Activated CD4-positive, alpha-beta T cell treated with anti-CD3 and anti-CD28 coated beads, Interleukin-2, amount 10 ng/mL, durations not matched to agents 24 days and 14 days (primary cell): ENCODE measurements around the gene FGF22. TPM values are rescaled to one million over a fixed set of nuclear protein-coding genes. Genes with fewer than 3 reads are reported as not detected.

Experiments used
- DNase-seq: peaks from one replicate; pipeline ENCODE4 v3.0.0; 2022
- H3K27ac Mint-ChIP-seq: one replicate; pipeline ENCODE4 v1.8.0; 2022; ENCODE audit warnings: mild to moderate bottlenecking, mixed read lengths
- H3K27me3 Mint-ChIP-seq: one replicate; pipeline ENCODE4 v1.8.0; 2022; ENCODE audit warnings: mixed read lengths
- H3K36me3 Mint-ChIP-seq: one replicate; pipeline ENCODE4 v1.8.0; 2022; ENCODE audit warnings: low read depth, mild to moderate bottlenecking, mixed read lengths
- H3K4me1 Mint-ChIP-seq: one replicate; pipeline ENCODE4 v1.8.0; 2021; ENCODE audit warnings: mixed read lengths
- H3K4me3 Mint-ChIP-seq: one replicate; pipeline ENCODE4 v1.8.0; 2022; ENCODE audit warnings: mild to moderate bottlenecking, moderate library complexity, mixed read lengths
- H3K9me3 Mint-ChIP-seq: one replicate; pipeline ENCODE4 v1.8.0; 2021; ENCODE audit warnings: mixed read lengths
- intact Hi-C: fragments of 100-400 bp; cut with micrococcal nuclease; formaldehyde crosslinking; loops from one replicate; pipeline ENCODE4 v1.15.1; 2023
- total RNA-seq: library from RNA; stranded (reverse); gene quantifications from 2 replicates; pipeline ENCODE4 v1.2.3, GENCODE V29; 2022

FGF22 gene
- total RNA-seq, 1 donor from 2014 or later: not detected

DNA sequence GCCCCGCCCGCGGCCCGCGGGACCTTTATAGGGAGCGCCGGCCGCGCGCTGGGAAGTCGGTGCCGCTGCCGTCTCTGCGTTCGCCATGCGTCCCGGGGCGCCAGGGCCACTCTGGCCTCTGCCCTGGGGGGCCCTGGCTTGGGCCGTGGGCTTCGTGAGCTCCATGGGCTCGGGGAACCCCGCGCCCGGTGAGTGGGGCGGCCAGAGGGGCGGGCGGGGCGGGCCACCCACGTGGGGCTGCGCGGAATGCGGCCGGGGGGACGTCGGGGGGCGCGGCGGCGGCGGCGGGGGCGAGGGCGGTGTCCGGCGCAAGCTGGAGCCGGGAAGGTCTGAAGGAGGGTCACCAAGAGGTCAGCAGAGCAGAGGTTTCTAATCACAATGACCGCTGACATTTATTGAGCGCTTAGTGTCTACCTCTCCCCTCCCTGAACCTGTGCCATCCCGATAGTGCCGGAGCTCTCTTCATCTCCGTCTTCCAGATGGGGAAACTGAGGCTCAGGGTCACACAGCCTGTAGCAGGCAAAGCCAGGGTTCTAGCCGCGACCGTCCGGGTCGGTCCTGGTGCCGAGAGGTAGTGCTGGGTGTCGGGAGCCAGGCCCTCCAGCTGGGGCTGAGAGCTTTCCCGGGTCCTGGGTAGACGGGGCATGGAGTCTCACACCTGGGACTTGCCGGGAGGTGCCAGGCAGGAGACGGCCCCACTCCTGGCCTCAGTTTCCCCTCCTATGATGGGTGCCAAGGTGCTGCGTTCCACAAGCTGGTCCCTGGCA is 36.8 kb downstream of the FGF22 start, which contains the start of gene FSTL3:
TSS of gene FSTL3 (plus strand) at position 54 of the 767 bp plus-strand sequence. CDS start at position 86, 32 bp downstream.
- no peak for DNase-seq
- Mint-ChIP-seq H3K27ac (no peak within 1 kb of the TSS), H3K4me1 (peaks cover 4% of the 10 kb centered on the region), H3K27me3 (peaks cover 13% of the 10 kb centered on the region), H3K9me3 (no peaks in the 10 kb centered on the region), H3K36me3 (no peaks in the 10 kb centered on the region), H3K4me3 (no peak within 1 kb of the TSS)
- intact Hi-C loops: no loop called here

DNA sequence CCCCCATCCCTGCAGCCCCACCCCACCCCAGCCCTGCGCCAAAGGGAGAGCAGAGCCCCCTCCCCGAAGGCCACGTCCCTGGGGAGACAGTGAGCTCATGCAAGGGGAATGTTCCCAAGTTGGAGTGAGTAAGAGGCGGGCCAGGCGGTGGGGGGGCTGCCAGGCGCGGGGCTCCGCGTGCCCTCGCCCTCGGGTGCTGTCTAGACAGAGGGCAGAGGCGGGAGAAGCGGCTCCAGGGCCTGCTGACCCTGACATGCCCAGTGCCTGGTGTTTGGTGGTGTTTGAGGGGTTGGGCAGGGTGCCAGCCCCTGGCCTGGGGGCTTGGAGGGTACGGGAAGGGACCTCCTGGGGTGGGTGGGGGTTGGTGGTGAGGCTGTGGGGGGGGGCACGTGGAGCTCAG is 37.5 kb downstream of the FGF22 start:
- Mint-ChIP-seq H3K27ac (no peak overlapping the region), H3K4me3 (no peak overlapping the region), H3K4me1 (peaks cover 4% of the 10 kb centered on the region), H3K27me3 (peaks cover 13% of the 10 kb centered on the region), H3K36me3 (no peaks in the 10 kb centered on the region), H3K9me3 (no peaks in the 10 kb centered on the region)
- intact Hi-C loops: no loop called here
- no peak for DNase-seq

DNA sequence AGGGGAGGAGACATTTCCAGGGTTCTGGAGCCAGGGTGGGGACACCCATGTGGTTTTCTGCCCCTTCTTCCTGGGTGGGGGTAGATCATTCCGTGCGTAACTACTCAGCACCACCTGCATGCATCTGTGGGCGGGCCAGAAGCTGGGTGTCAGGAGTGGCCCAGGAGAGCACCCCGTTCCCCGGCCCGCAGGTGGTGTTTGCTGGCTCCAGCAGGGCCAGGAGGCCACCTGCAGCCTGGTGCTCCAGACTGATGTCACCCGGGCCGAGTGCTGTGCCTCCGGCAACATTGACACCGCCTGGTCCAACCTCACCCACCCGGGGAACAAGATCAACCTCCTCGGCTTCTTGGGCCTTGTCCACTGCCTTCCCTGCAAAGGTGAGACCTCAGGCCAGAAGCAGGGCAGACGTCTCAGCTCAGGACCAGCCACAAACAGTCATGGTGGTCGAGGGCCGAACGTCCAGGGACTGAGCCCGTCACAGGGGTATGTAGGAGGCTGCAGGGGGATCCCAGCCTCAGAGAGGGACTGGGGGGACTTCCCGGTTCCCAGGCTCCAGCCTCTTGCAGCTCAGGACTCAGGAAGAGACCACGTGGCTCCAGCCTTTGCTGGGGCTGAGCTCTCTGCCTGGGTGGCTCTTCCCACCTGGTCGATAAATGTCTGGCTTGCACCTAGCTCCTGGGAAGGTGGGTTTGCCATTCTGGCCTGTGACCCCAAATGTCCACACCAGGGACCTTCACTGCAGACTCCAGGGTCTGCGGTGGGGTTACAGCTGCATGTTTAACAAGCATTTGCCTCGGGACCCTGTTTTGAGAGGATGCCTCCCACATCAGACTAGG is 38.1 kb downstream of the FGF22 start:
- DNase-seq: no peak
- intact Hi-C loops: no loop called here
- Mint-ChIP-seq H3K36me3 (no peaks in the 10 kb centered on the region), H3K27me3 (peaks cover 13% of the 10 kb centered on the region), H3K9me3 (no peaks in the 10 kb centered on the region), H3K27ac (no peak overlapping the region), H3K4me3 (no peak overlapping the region), H3K4me1 (peaks cover 4% of the 10 kb centered on the region)

DNA sequence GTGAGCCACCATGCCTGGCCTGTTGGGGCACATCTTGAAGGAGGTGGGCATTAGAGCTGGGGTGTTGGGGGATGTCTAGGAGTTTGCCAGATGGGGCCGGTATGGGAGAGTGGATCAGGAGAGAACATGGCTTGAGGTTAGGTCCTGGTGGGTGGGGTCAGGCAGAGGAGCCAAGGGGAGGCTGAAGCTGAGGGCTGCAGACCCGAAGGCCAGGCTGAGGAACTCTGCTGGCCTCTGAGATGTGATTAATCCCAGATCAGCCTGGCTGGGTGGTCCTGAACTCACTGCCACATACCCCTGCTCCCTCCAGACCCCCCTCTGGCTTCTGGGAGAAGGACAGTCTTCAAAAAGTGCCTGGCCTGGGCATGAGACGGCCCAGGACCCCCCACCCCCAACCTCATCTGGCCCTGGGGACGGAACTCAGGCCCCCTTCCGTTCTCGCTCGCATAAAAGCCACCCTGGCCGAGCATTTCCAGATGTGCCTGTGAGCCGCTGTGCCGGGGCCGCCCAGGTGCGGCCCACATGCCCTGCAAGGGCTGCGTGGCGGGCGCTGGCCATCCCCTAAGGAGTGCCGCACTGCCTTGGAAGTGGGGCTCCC is 39.2 kb downstream of the FGF22 start:
- Mint-ChIP-seq H3K27ac (peak overlapping the region; percentile 37), H3K27me3 (peaks cover 10% of the 10 kb centered on the region), H3K4me1 (peaks cover 4% of the 10 kb centered on the region), H3K36me3 (no peaks in the 10 kb centered on the region), H3K4me3 (peak overlapping the region; percentile 74), H3K9me3 (no peaks in the 10 kb centered on the region)
- intact Hi-C loops: no loop called here
- no peak for DNase-seq

DNA sequence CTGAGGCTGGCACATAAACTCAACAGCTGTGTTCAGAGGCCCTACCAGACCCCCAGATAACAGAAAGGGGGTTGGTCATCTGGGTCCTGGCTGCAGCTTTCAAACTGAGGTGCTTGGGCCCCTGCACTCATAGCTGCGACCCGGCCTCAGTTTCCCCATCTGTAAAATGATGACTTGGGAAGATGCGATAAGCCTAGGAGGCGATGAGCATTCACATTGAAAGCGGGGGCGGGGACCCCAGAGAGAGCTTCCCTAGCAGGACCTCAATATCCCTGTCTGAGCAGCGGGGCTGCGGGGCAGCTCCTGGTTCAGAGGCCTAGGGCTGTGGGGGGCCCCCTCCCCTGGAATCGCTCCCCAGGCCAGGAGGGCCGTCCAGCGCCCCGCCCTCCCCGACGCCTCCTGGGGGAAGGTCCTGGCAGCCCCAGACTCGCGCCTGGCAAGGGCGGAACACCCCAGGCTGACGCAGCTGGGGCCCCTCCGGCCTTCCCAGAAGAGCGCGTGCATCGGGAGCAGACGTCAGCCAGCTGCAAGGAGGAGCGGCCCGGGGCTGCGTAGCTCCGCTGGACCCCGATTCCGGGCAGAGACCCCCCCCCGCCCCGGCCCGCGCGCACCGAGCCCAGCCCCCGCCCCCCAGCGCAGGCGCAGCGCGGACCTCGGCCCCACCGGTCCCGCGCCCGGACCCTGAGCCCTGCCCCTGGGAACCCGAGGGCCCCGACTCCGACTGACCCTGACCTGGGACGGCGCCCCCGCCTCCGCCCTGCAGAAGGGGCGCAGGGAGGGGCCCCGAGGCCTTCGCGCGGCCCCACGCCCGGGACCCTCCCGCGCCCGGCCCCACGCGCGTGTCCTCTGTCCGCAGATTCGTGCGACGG is 40.0 kb downstream of the FGF22 start:
- H3K27me3 Mint-ChIP-seq: peaks cover 8% of the 10 kb centered on the region
- no peaks in the 10 kb centered on the region for H3K36me3 Mint-ChIP-seq
- H3K27ac Mint-ChIP-seq: peak overlapping the region; percentile 76
- intact Hi-C loops: loop anchor here (1.0 to 2.0 kb wide), 5 partner anchors 16 to 118 kb away; partner anchors contain the start of genes BSG, FGF22, PTBP1 and RNF126
- peaks cover 4% of the 10 kb centered on the region for H3K4me1 Mint-ChIP-seq
- H3K4me3 Mint-ChIP-seq: peak overlapping the region; percentile 74
- no peaks in the 10 kb centered on the region for H3K9me3 Mint-ChIP-seq
- peak; percentile 82 for DNase-seq

DNA sequence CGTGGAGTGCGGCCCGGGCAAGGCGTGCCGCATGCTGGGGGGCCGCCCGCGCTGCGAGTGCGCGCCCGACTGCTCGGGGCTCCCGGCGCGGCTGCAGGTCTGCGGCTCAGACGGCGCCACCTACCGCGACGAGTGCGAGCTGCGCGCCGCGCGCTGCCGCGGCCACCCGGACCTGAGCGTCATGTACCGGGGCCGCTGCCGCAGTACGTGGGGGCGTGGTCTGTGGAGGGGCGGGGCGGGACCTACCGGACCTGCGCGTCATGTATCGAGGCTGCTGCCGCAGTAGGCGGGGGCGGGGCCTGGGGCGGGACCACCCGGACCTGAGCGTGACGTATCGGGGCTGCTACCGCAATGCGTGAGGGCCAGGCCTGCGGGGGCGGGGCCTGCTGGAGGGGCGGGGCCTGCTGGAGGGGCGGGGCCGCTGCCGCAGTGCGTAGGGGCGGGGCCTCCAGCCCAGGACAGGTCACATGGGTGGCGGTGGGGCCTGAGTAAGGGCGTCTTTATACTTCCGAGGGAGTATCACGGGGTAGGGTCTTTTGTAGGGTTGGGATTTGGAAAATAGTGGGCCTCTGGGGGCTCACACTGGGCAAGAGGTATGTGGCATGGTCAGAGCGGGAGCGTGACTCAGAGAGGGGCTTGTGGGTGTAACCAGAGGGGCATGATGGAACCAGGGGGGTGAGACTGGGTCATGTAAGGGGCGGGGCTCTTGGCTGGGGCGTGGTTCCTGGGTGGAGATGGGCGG is 40.8 kb downstream of the FGF22 start:
- peak; percentile 99 for DNase-seq
- intact Hi-C loops: loop anchor here (1.0 to 2.0 kb wide), 6 partner anchors 17 to 117 kb away; partner anchors contain the start of genes BSG, FGF22, PTBP1 and RNF126
- peaks cover 4% of the 10 kb centered on the region for H3K4me1 Mint-ChIP-seq
- peak overlapping the region; percentile 88 for H3K4me3 Mint-ChIP-seq
- H3K27ac Mint-ChIP-seq: peak overlapping the region; percentile 99
- peaks cover 3% of the 10 kb centered on the region for H3K27me3 Mint-ChIP-seq
- no peaks in the 10 kb centered on the region for H3K9me3 Mint-ChIP-seq
- no peaks in the 10 kb centered on the region for H3K36me3 Mint-ChIP-seq

DNA sequence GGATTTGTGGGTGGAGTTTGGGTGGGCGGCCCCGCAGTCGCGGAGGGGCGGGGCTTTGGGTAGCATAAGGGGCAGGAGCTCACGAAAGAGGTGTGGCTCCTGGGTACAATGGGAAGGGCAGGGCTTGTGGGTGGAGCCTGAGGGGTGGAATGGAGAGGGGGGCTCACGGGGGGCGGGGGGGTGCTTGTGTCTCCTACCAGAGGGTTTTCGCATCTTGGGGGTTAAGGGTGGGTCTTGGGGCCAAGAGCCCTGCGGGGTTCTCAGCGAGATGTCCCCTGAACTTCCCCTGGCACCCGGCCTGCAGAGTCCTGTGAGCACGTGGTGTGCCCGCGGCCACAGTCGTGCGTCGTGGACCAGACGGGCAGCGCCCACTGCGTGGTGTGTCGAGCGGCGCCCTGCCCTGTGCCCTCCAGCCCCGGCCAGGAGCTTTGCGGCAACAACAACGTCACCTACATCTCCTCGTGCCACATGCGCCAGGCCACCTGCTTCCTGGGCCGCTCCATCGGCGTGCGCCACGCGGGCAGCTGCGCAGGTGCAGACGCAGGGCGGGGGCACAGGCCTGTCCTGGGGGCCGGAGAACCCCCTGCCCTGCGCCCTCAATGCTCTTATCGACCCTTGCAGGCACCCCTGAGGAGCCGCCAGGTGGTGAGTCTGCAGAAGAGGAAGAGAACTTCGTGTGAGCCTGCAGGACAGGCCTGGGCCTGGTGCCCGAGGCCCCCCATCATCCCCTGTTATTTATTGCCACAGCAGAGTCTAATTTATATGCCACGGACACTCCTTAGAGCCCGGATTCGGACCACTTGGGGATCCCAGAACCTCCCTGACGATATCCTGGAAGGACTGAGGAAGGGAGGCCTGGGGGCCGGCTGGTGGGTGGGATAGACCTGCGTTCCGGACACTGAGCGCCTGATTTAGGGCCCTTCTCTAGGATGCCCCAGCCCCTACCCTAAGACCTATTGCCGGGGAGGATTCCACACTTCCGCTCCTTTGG is 41.6 kb downstream of the FGF22 start:
- H3K27ac Mint-ChIP-seq: peak overlapping the region; percentile 99
- H3K27me3 Mint-ChIP-seq: peaks cover 2% of the 10 kb centered on the region
- peak overlapping the region; percentile 88 for H3K4me3 Mint-ChIP-seq
- no peak for DNase-seq
- intact Hi-C loops: loop anchor here (1.0 to 2.0 kb wide), 2 partner anchors 23 to 71 kb away; no protein-coding TSS in a partner anchor
- H3K36me3 Mint-ChIP-seq: no peaks in the 10 kb centered on the region
- H3K4me1 Mint-ChIP-seq: peaks cover 4% of the 10 kb centered on the region
- no peaks in the 10 kb centered on the region for H3K9me3 Mint-ChIP-seq

DNA sequence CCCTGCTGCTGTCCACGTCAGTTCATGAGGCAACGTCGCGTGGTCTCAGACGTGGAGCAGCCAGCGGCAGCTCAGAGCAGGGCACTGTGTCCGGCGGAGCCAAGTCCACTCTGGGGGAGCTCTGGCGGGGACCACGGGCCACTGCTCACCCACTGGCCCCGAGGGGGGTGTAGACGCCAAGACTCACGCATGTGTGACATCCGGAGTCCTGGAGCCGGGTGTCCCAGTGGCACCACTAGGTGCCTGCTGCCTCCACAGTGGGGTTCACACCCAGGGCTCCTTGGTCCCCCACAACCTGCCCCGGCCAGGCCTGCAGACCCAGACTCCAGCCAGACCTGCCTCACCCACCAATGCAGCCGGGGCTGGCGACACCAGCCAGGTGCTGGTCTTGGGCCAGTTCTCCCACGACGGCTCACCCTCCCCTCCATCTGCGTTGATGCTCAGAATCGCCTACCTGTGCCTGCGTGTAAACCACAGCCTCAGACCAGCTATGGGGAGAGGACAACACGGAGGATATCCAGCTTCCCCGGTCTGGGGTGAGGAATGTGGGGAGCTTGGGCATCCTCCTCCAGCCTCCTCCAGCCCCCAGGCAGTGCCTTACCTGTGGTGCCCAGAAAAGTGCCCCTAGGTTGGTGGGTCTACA is 43.1 kb downstream of the FGF22 start:
- Mint-ChIP-seq H3K9me3 (no peaks in the 10 kb centered on the region), H3K27me3 (no peaks in the 10 kb centered on the region), H3K4me1 (peaks cover 4% of the 10 kb centered on the region), H3K36me3 (no peaks in the 10 kb centered on the region), H3K27ac (no peak overlapping the region), H3K4me3 (no peak overlapping the region)
- intact Hi-C loops: no loop called here
- DNase-seq: peak; percentile 59

DNA sequence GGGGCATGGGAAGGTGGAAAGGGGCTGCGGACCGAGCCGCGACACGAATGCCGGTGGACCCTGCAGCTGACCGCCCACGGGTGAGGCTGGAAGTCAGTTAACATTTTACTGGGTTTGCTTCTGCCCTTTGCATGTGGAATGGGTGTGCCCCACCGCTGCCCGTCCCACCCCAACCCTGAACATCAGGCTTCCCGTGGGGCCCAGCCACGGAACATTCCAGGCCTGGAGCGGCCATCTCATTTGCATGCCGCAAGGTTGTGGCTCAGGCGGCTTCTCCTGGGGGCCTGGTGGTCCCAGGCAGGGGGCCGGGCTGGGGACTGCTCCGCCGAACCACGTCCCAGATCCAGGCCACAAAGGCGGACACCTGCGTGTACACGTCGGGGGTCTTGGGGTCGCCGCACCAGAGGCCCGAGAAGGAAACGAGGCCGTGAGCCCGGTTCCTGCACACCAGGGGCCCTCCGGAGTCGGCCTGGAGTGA is 45.8 kb downstream of the FGF22 start:
- H3K9me3 Mint-ChIP-seq: no peaks in the 10 kb centered on the region
- no peak overlapping the region for H3K27ac Mint-ChIP-seq
- no peaks in the 10 kb centered on the region for H3K27me3 Mint-ChIP-seq
- H3K4me3 Mint-ChIP-seq: no peak overlapping the region
- no peaks in the 10 kb centered on the region for H3K36me3 Mint-ChIP-seq
- peak; percentile 54 for DNase-seq
- intact Hi-C loops: no loop called here
- H3K4me1 Mint-ChIP-seq: peaks cover 2% of the 10 kb centered on the region

DNA sequence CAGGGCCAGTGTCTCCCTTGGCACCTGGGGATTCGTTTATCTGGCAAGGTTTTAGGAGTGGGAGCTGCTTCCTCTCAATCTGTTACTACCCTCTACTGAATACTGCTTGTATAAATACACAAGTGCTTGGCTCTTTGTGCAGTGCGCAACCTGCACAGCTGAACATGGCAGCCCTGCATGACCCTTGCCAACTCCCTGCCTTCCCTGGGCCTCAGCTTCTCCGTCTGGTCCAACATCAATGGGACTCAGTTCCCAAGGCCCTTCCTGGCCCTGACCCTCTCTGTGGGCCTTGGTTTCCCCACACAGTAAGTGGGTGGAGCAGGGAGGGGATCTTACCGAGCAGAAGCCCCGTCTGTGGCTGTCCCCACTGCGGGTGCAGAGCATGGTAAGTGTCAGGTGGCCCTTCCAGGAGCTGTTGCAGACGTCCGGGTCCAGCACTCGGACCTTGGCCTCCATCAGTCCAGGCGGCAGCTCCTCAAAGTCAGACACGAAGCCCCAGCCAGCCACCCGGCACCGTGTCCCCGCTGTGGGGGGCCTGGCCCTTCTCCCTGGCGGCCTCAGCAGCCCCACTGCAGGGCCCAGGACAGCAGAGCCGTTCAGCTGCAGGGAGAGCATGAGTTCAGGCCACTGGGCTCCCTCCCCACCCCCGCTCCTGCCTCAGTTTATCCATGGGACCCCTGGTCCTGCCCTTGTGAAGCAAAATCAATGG is 47.1 kb downstream of the FGF22 start:
- intact Hi-C loops: no loop called here
- Mint-ChIP-seq H3K4me1 (no peaks in the 10 kb centered on the region), H3K27ac (no peak overlapping the region), H3K9me3 (no peaks in the 10 kb centered on the region), H3K36me3 (no peaks in the 10 kb centered on the region), H3K4me3 (no peak overlapping the region), H3K27me3 (no peaks in the 10 kb centered on the region)
- DNase-seq: peak; percentile 51
